SK-N-DZ (cell line): Measurements from ENCODE around the gene FAXDC2.
"Not testable (repeated sequence)": the region's sequence is repeated elsewhere in the genome, so short reads cannot be mapped to it uniquely, and the experiment has no call there.

Experiments used
- DNase-seq: peaks from one replicate; pipeline ENCODE4 v3.0.0-alpha.2; 2015; ENCODE audit warnings: low spot score

FAXDC2 gene

GRCh38 chr5:154861946-154862345, 11.5 kb upstream of the FAXDC2 start:
- no peak for DNase-seq

- DNase-seq, result no peak
Measured at GRCh38 chr5:154860765-154861164, 10.4 kb upstream of the FAXDC2 start.

GRCh38 chr5:154860123-154860522, 9.7 kb upstream of the FAXDC2 start:
- DNase-seq, result no peak

GRCh38 chr5:154858972-154859871, 8.8 kb upstream of the FAXDC2 start:
- DNase-seq, result no peak

GRCh38 chr5:154858297-154858971, 8.0 kb upstream of the FAXDC2 start, which contains the start of gene CNOT8:
TSS of gene CNOT8 (plus strand) at chr5:154858627. CDS start at chr5:154863279, 4,652 bp downstream.
- peak; percentile 99 for DNase-seq

GRCh38 chr5:154857530-154858296, 7.3 kb upstream of the FAXDC2 start:
- DNase-seq, result peak; percentile 98

GRCh38 chr5:154851351-154851750, 948 bp upstream of the FAXDC2 start:
- no peak for DNase-seq

- no peak for DNase-seq
Measured at GRCh38 chr5:154849791-154850201, 607 bp downstream of the FAXDC2 start.

GRCh38 chr5:154849264-154849785, 1.1 kb downstream of the FAXDC2 start:
- no peak for DNase-seq

GRCh38 chr5:154844809-154845208, 5.6 kb downstream of the FAXDC2 start:
- DNase-seq, result peak; percentile 64

GRCh38 chr5:154842689-154843530, 7.5 kb downstream of the FAXDC2 start:
- no peak for DNase-seq

- no peak for DNase-seq
Measured at GRCh38 chr5:154841273-154841661, 9.1 kb downstream of the FAXDC2 start.

GRCh38 chr5:154840435-154841272, 9.7 kb downstream of the FAXDC2 start:
- no peak for DNase-seq

- no peak for DNase-seq
Measured at GRCh38 chr5:154837009-154837901, 13.1 kb downstream of the FAXDC2 start.

- DNase-seq, result no peak
Measured at GRCh38 chr5:154836225-154836624, 14.2 kb downstream of the FAXDC2 start.

- not testable (repeated sequence) for DNase-seq
Measured at GRCh38 chr5:154835701-154836052, 14.7 kb downstream of the FAXDC2 start.

- DNase-seq, result no peak
Measured at GRCh38 chr5:154834053-154834452, 16.4 kb downstream of the FAXDC2 start.

- not testable (repeated sequence) for DNase-seq
Measured at GRCh38 chr5:154832804-154833203, 17.6 kb downstream of the FAXDC2 start.

GRCh38 chr5:154831451-154831850, 19.0 kb downstream of the FAXDC2 start:
- no peak for DNase-seq
